Spleen (tissue), 7 donors: Measurements from ENCODE around the gene MACROH2A1.

Experiments used
- POLR2A ChIP-seq, 3 donors: fragments of 450-650 bp; IDR thresholded peaks; one replicate each; pipeline ENCODE4 v1.5.1; 2017; ENCODE audit warnings: antibody characterized with exemption in 3 of 3, mild to moderate bottlenecking in 1 of 3
- POLR2AphosphoS5 ChIP-seq, 3 donors: sonication (generic); formaldehyde crosslinking; IDR thresholded peaks; one replicate each; pipeline ENCODE4 v1.5.1; 2017; ENCODE audit warnings: antibody characterized with exemption in 3 of 3
- TF ChIP-seq, protein P1 (sequence below), 11 experiments: fragments of 200-600 bp in 7 of 11; fragments of 450-650 bp in 4 of 11; sonication (generic) in 4 of 11; IDR thresholded peaks in 8 of 11; conservative IDR thresholded peaks in 3 of 11; 1 replicate in 7 of 11; 2 replicates in 4 of 11; pipeline versions ENCODE4 v1.4.0 to v1.8.0; 2016 to 2021; ENCODE audit warnings: antibody characterized with exemption in 11 of 11, inconsistent platforms in 4 of 11, mild to moderate bottlenecking in 1 of 11
- donor health status: DM: no; HTN: no; CAD: no; lungs with moderate emphysema.
- donor health status: DM: no; HTN: no; CAD: no.
- donor health status: DM: no; HTN: no; CAD: no.

DNA sequence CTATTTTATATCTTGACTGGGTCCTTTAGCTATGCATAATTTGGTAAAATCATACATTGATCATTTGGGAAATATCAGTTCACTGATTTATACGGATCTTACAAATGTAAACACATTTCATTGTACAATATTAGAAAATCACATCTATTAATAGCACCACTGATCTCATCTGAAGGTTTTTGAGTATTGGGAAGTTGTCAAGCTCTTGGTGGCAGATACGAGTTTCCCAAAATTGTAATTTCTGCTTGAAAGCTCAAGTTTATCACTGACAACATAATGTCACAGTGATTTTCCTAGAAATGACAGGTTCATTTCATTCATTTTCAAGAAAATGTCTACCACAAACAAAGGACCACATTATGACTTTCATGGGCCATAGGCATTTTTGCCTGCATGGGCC lies 3.0 kb upstream of the MACROH2A1 start:
- TF ChIP-seq POLR2AphosphoS5 (IDR thresholded peaks at IDR 0.05), result no peak
- TF ChIP-seq, protein P1, sequence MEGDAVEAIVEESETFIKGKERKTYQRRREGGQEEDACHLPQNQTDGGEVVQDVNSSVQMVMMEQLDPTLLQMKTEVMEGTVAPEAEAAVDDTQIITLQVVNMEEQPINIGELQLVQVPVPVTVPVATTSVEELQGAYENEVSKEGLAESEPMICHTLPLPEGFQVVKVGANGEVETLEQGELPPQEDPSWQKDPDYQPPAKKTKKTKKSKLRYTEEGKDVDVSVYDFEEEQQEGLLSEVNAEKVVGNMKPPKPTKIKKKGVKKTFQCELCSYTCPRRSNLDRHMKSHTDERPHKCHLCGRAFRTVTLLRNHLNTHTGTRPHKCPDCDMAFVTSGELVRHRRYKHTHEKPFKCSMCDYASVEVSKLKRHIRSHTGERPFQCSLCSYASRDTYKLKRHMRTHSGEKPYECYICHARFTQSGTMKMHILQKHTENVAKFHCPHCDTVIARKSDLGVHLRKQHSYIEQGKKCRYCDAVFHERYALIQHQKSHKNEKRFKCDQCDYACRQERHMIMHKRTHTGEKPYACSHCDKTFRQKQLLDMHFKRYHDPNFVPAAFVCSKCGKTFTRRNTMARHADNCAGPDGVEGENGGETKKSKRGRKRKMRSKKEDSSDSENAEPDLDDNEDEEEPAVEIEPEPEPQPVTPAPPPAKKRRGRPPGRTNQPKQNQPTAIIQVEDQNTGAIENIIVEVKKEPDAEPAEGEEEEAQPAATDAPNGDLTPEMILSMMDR (IDR thresholded peaks at IDR 0.05 in 8 of 11, conservative IDR thresholded peaks at IDR 0.05 in 3 of 11), result no peak
- TF ChIP-seq POLR2A (IDR thresholded peaks at IDR 0.05), result no peak
